HCT116 (cell line): Measurements from ENCODE around the gene OBSCN. TPM values are rescaled to one million over a fixed set of nuclear protein-coding genes. Genes with fewer than 3 reads are reported as not detected.

Experiments used
- ATAC-seq: fragments of 200-7000 bp; cut with Tn5 transposase; 2 replicates; pipeline ENCODE4 v1.9.1; 2020; ENCODE audit warnings: mild to moderate bottlenecking, moderate library complexity
- BruUV-seq: library from RNA; stranded (reverse); fragments of 400-500 nt; replicated peaks from 2 replicates; lab custom pipeline; 2021; lab: Mats Ljungman, UMichigan
- CTCF ChIA-PET: fragments of 300-600 bp; sonication (Branson Sonifier 250); formaldehyde crosslinking; loops from one replicate; lab custom pipeline; 2021; ENCODE audit warnings: antibody characterized with exemption; lab: Charles Lee
- POLR2A ChIA-PET: fragments of 300-600, 350-600 bp; sonication (Branson Sonifier 250); formaldehyde crosslinking; loops from one replicate; lab custom pipeline; 2021; ENCODE audit warnings: antibody characterized with exemption; lab: Charles Lee
- RAD21 ChIA-PET, 2 experiments: fragments of 300-600 bp; sonication (Branson Sonifier 250); formaldehyde crosslinking; loops; one replicate each; lab custom pipeline; 2023; ENCODE audit warnings: low total read pairs in 2 of 2; ENCODE audit not compliant: uncharacterized antibody in 2 of 2, unreplicated experiment in 2 of 2, low non-redundant PET in 1 of 2; lab: Charles Lee
- DNase-seq: peaks from one replicate; pipeline ENCODE4 v3.0.0-alpha.2; 2010; ENCODE audit warnings: low read depth, low spot score
- H2AFZ ChIP-seq: fragments of 200-600 bp; shearing (Covaris generic), sonication (generic); 2 replicates; pipeline ENCODE4 v1.6.1; 2017; ENCODE audit warnings: low read depth, mixed run types, mixed read lengths, antibody characterized with exemption, low read length; ENCODE audit not compliant: poor library complexity, severe bottlenecking
- H3K27ac ChIP-seq: 2 replicates; pipeline ENCODE4 v1.5.1; 2012; ENCODE audit warnings: low read depth, low read length
- H3K27me3 ChIP-seq: fragments of 200-600 bp; sonication (generic); 2 replicates; pipeline ENCODE4 v1.6.1; 2016; ENCODE audit warnings: mixed run types, low read length, mixed read lengths; ENCODE audit not compliant: insufficient read depth
- H3K36me3 ChIP-seq, 2 experiments: fragments of 200-500 bp in 1 of 2; fragments of 200-600 bp in 1 of 2; sonication (Bioruptor generic) in 1 of 2; sonication (generic) in 1 of 2; 2 replicates each; pipeline versions ENCODE4 v1.5.1 to v1.6.1; 2014 to 2016; ENCODE audit warnings: low read length in 2 of 2, inconsistent platforms in 1 of 2, mixed read lengths in 1 of 2, mixed run types in 1 of 2; ENCODE audit not compliant: insufficient read depth in 2 of 2, control insufficient read depth in 1 of 2
- H3K4me1 ChIP-seq, 2 experiments: fragments of 200-600 bp in 1 of 2; sonication (generic) in 1 of 2; 2 replicates each; pipeline versions ENCODE4 v1.5.1 to v1.6.1; 2012 to 2017; ENCODE audit warnings: low read length in 2 of 2, inconsistent platforms in 1 of 2, mild to moderate bottlenecking in 1 of 2, mixed read lengths in 1 of 2, mixed run types in 1 of 2, moderate library complexity in 1 of 2; ENCODE audit not compliant: insufficient read depth in 2 of 2, control insufficient read depth in 1 of 2
- H3K4me2 ChIP-seq: fragments of 200-600 bp; sonication (generic); 2 replicates; pipeline ENCODE4 v1.6.1; 2017; ENCODE audit warnings: mixed run types, low read length, mixed read lengths
- H3K4me3 ChIP-seq, 2 experiments: fragments of 200-600 bp in 1 of 2; sonication (generic) in 1 of 2; replicated peaks in 1 of 2; 2 replicates each; pipeline ENCODE4 v1.5.1; 2011 to 2016; ENCODE audit warnings: low read length in 2 of 2, control low read depth in 1 of 2, low read depth in 1 of 2, mild to moderate bottlenecking in 1 of 2, mixed read lengths in 1 of 2, mixed run types in 1 of 2
- H3K79me2 ChIP-seq: fragments of 200-600 bp; sonication (generic); 2 replicates; pipeline ENCODE4 v1.6.1; 2017; ENCODE audit warnings: mild to moderate bottlenecking, mixed run types, low read length, moderate library complexity, mixed read lengths; ENCODE audit not compliant: insufficient read depth
- H3K9ac ChIP-seq: fragments of 200-600 bp; sonication (generic); 2 replicates; pipeline ENCODE4 v1.6.1; 2016; ENCODE audit warnings: low read length, mixed read lengths
- H3K9me2 ChIP-seq: fragments of 200-600 bp; sonication (generic), shearing (Covaris generic); 2 replicates; pipeline ENCODE4 v1.6.1; 2017; ENCODE audit warnings: mixed run types, mild to moderate bottlenecking, moderate library complexity; ENCODE audit not compliant: insufficient read depth
- H3K9me3 ChIP-seq, 2 experiments: fragments of 200-500 bp in 1 of 2; fragments of 200-600 bp in 1 of 2; sonication (Bioruptor generic) in 1 of 2; sonication (generic) in 1 of 2; 2 replicates each; pipeline ENCODE4 v1.6.1; 2014 to 2017; ENCODE audit warnings: low read length in 2 of 2, mixed read lengths in 2 of 2, inconsistent platforms in 1 of 2, low read depth in 1 of 2, mild to moderate bottlenecking in 1 of 2, mixed run types in 1 of 2, moderate library complexity in 1 of 2; ENCODE audit not compliant: control insufficient read depth in 1 of 2, insufficient read depth in 1 of 2
- H4K20me1 ChIP-seq: fragments of 200-600 bp; sonication (generic), shearing (Covaris generic); 2 replicates; pipeline ENCODE4 v1.6.1; 2017; ENCODE audit warnings: mixed run types, mild to moderate bottlenecking, moderate library complexity; ENCODE audit not compliant: insufficient read depth
- CEBPB ChIP-seq: IDR thresholded peaks from 2 replicates; pipeline ENCODE4 v1.6.1; 2012; ENCODE audit warnings: low read depth
- EGR1 ChIP-seq: IDR thresholded peaks from 2 replicates; pipeline ENCODE4 v1.6.1; 2012; ENCODE audit warnings: low read depth
- ELF1 ChIP-seq: IDR thresholded peaks from 2 replicates; pipeline ENCODE4 v1.6.1; 2012; ENCODE audit warnings: low read depth, borderline replicate concordance
- EZH2 ChIP-seq: fragments of 200-600 bp; sonication (generic); IDR thresholded peaks from 2 replicates; pipeline ENCODE4 v1.6.1; 2017; ENCODE audit warnings: antibody characterized with exemption, mixed run types
- FOSL1 ChIP-seq: IDR thresholded peaks from 2 replicates; pipeline ENCODE4 v1.6.1; 2012; ENCODE audit warnings: low read depth
- POLR2AphosphoS5 ChIP-seq: IDR thresholded peaks from 2 replicates; pipeline ENCODE4 v1.6.1; 2011; ENCODE audit warnings: mild to moderate bottlenecking, low read depth, low read length, moderate library complexity
- RAD21 ChIP-seq: IDR thresholded peaks from 2 replicates; pipeline ENCODE4 v1.6.1; 2012; ENCODE audit warnings: low read depth, mild to moderate bottlenecking
- SRF ChIP-seq: IDR thresholded peaks from 2 replicates; pipeline ENCODE4 v1.6.1; 2012; ENCODE audit warnings: low read depth
- TCF7L2 ChIP-seq: IDR thresholded peaks from 2 replicates; pipeline ENCODE4 v1.7.0; 2011; ENCODE audit warnings: borderline replicate concordance, inconsistent platforms; ENCODE audit not compliant: insufficient read depth, insufficient read length; ENCODE audit errors: extremely low read depth
- ZFX ChIP-seq: fragments of 450-650 bp; IDR thresholded peaks from 2 replicates; pipeline ENCODE4 v1.6.1; 2017
- ZNF274 ChIP-seq: fragments of 200-500 bp; sonication (Bioruptor generic); IDR thresholded peaks from 2 replicates; pipeline ENCODE4 v1.6.1; 2014; ENCODE audit warnings: mild to moderate bottlenecking, low read depth, low read length, inconsistent platforms
- intact Hi-C: fragments of 100-400 bp; cut with micrococcal nuclease; formaldehyde crosslinking; loops from 2 replicates; pipeline ENCODE4 v1.10.0; 2022
- total RNA-seq: library from RNA; stranded (reverse); gene quantifications from one replicate; pipeline ENCODE4 v1.2.1, GENCODE V29; 2021; ENCODE audit not compliant: unreplicated experiment
- TF ChIP-seq, protein P1 (sequence below): IDR thresholded peaks from 2 replicates; pipeline ENCODE4 v1.6.1; 2012; ENCODE audit warnings: low read depth
- TF ChIP-seq, protein P2 (sequence below): IDR thresholded peaks from 2 replicates; pipeline ENCODE4 v1.6.1; 2012
- TF ChIP-seq, protein P3 (sequence below), 3 experiments: fragments of 200-600 bp in 1 of 3; sonication (generic) in 1 of 3; IDR thresholded peaks in 2 of 3; conservative IDR thresholded peaks in 1 of 3; 2 replicates each; pipeline ENCODE4 v1.5.1; 2012 to 2017; ENCODE audit warnings: low read depth in 2 of 3, low read length in 2 of 3, antibody characterized with exemption in 1 of 3, borderline replicate concordance in 1 of 3, control low read depth in 1 of 3, mild to moderate bottlenecking in 1 of 3, mixed read lengths in 1 of 3, mixed run types in 1 of 3, moderate library complexity in 1 of 3; ENCODE audit not compliant: insufficient read depth in 1 of 3
- TF ChIP-seq, protein P4 (sequence below): IDR thresholded peaks from 2 replicates; pipeline ENCODE4 v1.6.1; 2012

Gene OBSCN
- total RNA-seq, 1 experiment from 2014 or later: 16.6 TPM

DNA sequence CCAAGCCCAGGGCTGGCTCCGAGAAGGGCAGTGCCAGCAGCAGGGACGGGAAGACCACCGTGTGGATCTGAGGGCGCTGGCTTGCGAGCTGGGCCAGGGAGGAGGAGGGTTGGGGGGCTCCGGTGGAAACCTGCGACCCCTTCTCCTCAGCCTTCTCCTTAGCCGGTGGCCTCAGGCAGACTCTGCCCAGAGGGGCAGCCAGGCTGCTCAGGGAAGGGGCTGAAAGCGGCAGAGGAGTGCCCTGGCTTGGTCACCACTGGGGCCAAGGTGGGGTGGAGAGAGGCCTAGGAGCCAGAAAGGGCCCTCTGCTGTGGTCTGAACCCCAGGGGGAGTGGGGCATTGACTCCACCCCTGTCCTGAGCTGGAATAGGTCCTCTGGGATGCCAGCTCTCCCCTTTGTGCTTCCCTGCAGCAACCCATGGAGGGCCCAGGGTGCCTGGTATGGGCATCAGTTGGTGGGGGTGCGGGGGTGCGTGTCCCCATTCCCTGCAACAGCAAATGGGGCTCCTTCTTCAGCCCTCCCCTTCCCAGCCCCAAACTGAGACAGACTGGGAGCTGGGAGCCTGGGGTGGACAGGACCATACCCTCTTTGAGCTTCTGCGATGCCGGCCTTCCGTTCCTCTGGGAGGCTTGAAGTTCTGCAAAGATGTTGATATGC lies 48.7 kb upstream of the OBSCN start:
- POLR2A ChIA-PET: no interaction called here
- no peak for TF ChIP-seq TCF7L2
- no peak for TF ChIP-seq ZNF274
- TF ChIP-seq POLR2AphosphoS5: no peak
- TF ChIP-seq, protein P1, sequence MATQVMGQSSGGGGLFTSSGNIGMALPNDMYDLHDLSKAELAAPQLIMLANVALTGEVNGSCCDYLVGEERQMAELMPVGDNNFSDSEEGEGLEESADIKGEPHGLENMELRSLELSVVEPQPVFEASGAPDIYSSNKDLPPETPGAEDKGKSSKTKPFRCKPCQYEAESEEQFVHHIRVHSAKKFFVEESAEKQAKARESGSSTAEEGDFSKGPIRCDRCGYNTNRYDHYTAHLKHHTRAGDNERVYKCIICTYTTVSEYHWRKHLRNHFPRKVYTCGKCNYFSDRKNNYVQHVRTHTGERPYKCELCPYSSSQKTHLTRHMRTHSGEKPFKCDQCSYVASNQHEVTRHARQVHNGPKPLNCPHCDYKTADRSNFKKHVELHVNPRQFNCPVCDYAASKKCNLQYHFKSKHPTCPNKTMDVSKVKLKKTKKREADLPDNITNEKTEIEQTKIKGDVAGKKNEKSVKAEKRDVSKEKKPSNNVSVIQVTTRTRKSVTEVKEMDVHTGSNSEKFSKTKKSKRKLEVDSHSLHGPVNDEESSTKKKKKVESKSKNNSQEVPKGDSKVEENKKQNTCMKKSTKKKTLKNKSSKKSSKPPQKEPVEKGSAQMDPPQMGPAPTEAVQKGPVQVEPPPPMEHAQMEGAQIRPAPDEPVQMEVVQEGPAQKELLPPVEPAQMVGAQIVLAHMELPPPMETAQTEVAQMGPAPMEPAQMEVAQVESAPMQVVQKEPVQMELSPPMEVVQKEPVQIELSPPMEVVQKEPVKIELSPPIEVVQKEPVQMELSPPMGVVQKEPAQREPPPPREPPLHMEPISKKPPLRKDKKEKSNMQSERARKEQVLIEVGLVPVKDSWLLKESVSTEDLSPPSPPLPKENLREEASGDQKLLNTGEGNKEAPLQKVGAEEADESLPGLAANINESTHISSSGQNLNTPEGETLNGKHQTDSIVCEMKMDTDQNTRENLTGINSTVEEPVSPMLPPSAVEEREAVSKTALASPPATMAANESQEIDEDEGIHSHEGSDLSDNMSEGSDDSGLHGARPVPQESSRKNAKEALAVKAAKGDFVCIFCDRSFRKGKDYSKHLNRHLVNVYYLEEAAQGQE: no peak
- no peak for TF ChIP-seq ZFX
- TF ChIP-seq EGR1: no peak
- TF ChIP-seq EZH2: no peak
- TF ChIP-seq RAD21: no peak
- TF ChIP-seq, protein P2, sequence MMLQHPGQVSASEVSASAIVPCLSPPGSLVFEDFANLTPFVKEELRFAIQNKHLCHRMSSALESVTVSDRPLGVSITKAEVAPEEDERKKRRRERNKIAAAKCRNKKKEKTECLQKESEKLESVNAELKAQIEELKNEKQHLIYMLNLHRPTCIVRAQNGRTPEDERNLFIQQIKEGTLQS: no peak
- TF ChIP-seq, protein P3, sequence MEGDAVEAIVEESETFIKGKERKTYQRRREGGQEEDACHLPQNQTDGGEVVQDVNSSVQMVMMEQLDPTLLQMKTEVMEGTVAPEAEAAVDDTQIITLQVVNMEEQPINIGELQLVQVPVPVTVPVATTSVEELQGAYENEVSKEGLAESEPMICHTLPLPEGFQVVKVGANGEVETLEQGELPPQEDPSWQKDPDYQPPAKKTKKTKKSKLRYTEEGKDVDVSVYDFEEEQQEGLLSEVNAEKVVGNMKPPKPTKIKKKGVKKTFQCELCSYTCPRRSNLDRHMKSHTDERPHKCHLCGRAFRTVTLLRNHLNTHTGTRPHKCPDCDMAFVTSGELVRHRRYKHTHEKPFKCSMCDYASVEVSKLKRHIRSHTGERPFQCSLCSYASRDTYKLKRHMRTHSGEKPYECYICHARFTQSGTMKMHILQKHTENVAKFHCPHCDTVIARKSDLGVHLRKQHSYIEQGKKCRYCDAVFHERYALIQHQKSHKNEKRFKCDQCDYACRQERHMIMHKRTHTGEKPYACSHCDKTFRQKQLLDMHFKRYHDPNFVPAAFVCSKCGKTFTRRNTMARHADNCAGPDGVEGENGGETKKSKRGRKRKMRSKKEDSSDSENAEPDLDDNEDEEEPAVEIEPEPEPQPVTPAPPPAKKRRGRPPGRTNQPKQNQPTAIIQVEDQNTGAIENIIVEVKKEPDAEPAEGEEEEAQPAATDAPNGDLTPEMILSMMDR (IDR thresholded peaks at IDR 0.05 in 2 of 3, conservative IDR thresholded peaks at IDR 0.05 in 1 of 3; ENCODE audit: borderline replicate concordance in 1 of 3, insufficient read depth in 1 of 3, low read depth in 2 of 3, low read length in 2 of 3): no peak
- no peak for TF ChIP-seq ELF1
- TF ChIP-seq, protein P4, sequence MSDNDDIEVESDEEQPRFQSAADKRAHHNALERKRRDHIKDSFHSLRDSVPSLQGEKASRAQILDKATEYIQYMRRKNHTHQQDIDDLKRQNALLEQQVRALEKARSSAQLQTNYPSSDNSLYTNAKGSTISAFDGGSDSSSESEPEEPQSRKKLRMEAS: no peak
- TF ChIP-seq FOSL1: no peak
- TF ChIP-seq CEBPB: no peak
- no peak for TF ChIP-seq SRF
- intact Hi-C loops: no loop called here
- RAD21 ChIA-PET: no interaction called here
- no peak for ATAC-seq
- H4K20me1 ChIP-seq: no peaks in the 10 kb centered on the region
- H3K79me2 ChIP-seq: no peaks in the 10 kb centered on the region
- no peaks in the 10 kb centered on the region for H3K36me3 ChIP-seq
- H3K27me3 ChIP-seq: no peaks in the 10 kb centered on the region
- DNase-seq: no peak
- no peak overlapping the region for H3K9ac ChIP-seq
- BruUV-seq: no TSS peak
- H3K4me1 ChIP-seq: peaks cover 11 to 28% of the 10 kb centered on the region in 2 experiments; a peak in 3 of 4 replicates
- no peak overlapping the region for H3K4me2 ChIP-seq
- no peak overlapping the region for H3K4me3 ChIP-seq
- no peaks in the 10 kb centered on the region for H3K9me2 ChIP-seq
- CTCF ChIA-PET: no interaction called here
- no peak overlapping the region for H3K27ac ChIP-seq
- no peaks in the 10 kb centered on the region for H3K9me3 ChIP-seq
- no peak overlapping the region for H2AFZ ChIP-seq
